Uterus (tissue), 4 donors: ENCODE data around the gene IBA57. TPM values are rescaled to one million over a fixed set of nuclear protein-coding genes. Genes with fewer than 3 reads are reported as not detected.
A peak's percentile ranks its signal among the peaks of the same experiment; 100 is the strongest.

Source experiments
- DNase-seq, 2 donors: peaks; one replicate each; pipeline ENCODE4 v3.0.0-alpha.2; 2019 to 2020
- H3K27ac ChIP-seq, 2 donors: fragments of 200-600 bp; sonication (generic); 1 replicate in 1 of 2; 2 replicates in 1 of 2; pipeline ENCODE4 v1.5.1; 2016 to 2018
- H3K27me3 ChIP-seq, 2 donors: fragments of 200-600 bp; sonication (generic); one replicate each; pipeline ENCODE4 v1.5.1; 2018 to 2019; ENCODE audit warnings: control low read depth in 1 of 2
- H3K36me3 ChIP-seq, 2 donors: fragments of 200-600 bp; sonication (generic); one replicate each; pipeline ENCODE4 v1.5.1; 2019; ENCODE audit warnings: control low read depth in 1 of 2
- H3K4me1 ChIP-seq, 2 donors: fragments of 200-600 bp; sonication (generic); one replicate each; pipeline ENCODE4 v1.5.1; 2018 to 2019; ENCODE audit warnings: control low read depth in 1 of 2
- H3K4me3 ChIP-seq, 2 donors: fragments of 200-600 bp; sonication (generic); 1 replicate in 1 of 2; 2 replicates in 1 of 2; pipeline ENCODE4 v1.5.1; 2018 to 2019; ENCODE audit warnings: mild to moderate bottlenecking in 1 of 2
- H3K9me3 ChIP-seq, 2 donors: fragments of 200-600 bp; sonication (generic); one replicate each; pipeline ENCODE4 v1.5.1; 2019; ENCODE audit warnings: control low read depth in 1 of 2
- POLR2A ChIP-seq, 2 donors: fragments of 450-650 bp; IDR thresholded peaks; one replicate each; pipeline ENCODE4 v1.6.1; 2016; ENCODE audit warnings: antibody characterized with exemption in 2 of 2, mild to moderate bottlenecking in 1 of 2, moderate library complexity in 1 of 2
- intact Hi-C: fragments of 100-400 bp; cut with DNase I; formaldehyde crosslinking; loops from one replicate; pipeline ENCODE4 v1.15.1; 2023; ENCODE audit warnings: low total_unique reads
- total RNA-seq, 4 donors: library from RNA; depleted of rRNA in 3 of 4; stranded (reverse); fragments of >200 nt in 3 of 4; gene quantifications; one replicate each; pipeline versions ENCODE4 v1.1.0 to v1.2.4, GENCODE V29; 2014 to 2023
- TF ChIP-seq, protein P1 (sequence below), 4 experiments: fragments of 200-600 bp in 2 of 4; fragments of 450-650 bp in 2 of 4; sonication (generic) in 2 of 4; IDR thresholded peaks; one replicate each; pipeline ENCODE4 v1.5.1; 2016 to 2019; ENCODE audit warnings: antibody characterized with exemption in 4 of 4, mild to moderate bottlenecking in 2 of 4, moderate library complexity in 1 of 4
- donor health status: DM: yes; HTN: yes; CAD: no.

IBA57 gene
- total RNA-seq, 4 donors from 2014 or later: 3.3 to 13.5 (median 7.5) TPM

DNA sequence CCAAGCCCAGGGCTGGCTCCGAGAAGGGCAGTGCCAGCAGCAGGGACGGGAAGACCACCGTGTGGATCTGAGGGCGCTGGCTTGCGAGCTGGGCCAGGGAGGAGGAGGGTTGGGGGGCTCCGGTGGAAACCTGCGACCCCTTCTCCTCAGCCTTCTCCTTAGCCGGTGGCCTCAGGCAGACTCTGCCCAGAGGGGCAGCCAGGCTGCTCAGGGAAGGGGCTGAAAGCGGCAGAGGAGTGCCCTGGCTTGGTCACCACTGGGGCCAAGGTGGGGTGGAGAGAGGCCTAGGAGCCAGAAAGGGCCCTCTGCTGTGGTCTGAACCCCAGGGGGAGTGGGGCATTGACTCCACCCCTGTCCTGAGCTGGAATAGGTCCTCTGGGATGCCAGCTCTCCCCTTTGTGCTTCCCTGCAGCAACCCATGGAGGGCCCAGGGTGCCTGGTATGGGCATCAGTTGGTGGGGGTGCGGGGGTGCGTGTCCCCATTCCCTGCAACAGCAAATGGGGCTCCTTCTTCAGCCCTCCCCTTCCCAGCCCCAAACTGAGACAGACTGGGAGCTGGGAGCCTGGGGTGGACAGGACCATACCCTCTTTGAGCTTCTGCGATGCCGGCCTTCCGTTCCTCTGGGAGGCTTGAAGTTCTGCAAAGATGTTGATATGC lies 6.5 kb upstream of the IBA57 start:
- no peak for DNase-seq
- H3K36me3 ChIP-seq: no peaks in the 10 kb centered on the region
- no peaks in the 10 kb centered on the region for H3K9me3 ChIP-seq
- no peak overlapping the region for H3K27ac ChIP-seq
- no peaks in the 10 kb centered on the region for H3K27me3 ChIP-seq
- H3K4me1 ChIP-seq: peaks cover 0 to 5% of the 10 kb centered on the region in 2 donors
- H3K4me3 ChIP-seq: no peak overlapping the region
- intact Hi-C loops: no loop called here
- no peak for TF ChIP-seq POLR2A (IDR thresholded peaks at IDR 0.05)
- TF ChIP-seq, protein P1, sequence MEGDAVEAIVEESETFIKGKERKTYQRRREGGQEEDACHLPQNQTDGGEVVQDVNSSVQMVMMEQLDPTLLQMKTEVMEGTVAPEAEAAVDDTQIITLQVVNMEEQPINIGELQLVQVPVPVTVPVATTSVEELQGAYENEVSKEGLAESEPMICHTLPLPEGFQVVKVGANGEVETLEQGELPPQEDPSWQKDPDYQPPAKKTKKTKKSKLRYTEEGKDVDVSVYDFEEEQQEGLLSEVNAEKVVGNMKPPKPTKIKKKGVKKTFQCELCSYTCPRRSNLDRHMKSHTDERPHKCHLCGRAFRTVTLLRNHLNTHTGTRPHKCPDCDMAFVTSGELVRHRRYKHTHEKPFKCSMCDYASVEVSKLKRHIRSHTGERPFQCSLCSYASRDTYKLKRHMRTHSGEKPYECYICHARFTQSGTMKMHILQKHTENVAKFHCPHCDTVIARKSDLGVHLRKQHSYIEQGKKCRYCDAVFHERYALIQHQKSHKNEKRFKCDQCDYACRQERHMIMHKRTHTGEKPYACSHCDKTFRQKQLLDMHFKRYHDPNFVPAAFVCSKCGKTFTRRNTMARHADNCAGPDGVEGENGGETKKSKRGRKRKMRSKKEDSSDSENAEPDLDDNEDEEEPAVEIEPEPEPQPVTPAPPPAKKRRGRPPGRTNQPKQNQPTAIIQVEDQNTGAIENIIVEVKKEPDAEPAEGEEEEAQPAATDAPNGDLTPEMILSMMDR (IDR thresholded peaks at IDR 0.05): no peak

GRCh38 chr1:228160201-228160761 lies 5.3 kb upstream of the IBA57 start:
- Histone ChIP-seq H3K4me1 (peaks cover 0 to 5% of the 10 kb centered on the region in 2 donors), H3K4me3 (no peak overlapping the region), H3K27ac (no peak overlapping the region), H3K27me3 (no peaks in the 10 kb centered on the region), H3K9me3 (no peaks in the 10 kb centered on the region), H3K36me3 (no peaks in the 10 kb centered on the region)
- intact Hi-C loops: no loop called here
- no peak for TF ChIP-seq POLR2A (IDR thresholded peaks at IDR 0.05)
- no peak for DNase-seq

DNA sequence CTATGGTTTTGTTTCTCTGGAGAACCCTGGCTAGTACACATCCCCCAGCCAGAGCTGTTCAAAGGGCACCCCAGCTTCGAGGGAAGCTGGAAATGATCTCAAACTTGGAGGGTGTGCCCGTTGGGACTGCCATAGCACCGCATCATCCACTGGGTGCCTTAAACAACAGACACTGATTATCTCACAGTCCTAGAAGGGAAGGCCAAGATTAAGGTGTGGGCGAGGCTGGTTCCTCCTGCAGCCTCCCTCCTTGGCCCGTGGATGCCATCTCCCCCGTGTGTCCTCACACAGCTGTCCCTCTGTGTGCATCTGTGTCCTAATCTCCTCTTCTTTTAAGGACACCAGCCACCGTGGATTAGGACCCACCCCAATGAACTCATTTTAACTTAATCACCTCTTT lies 4.2 kb upstream of the IBA57 start:
- Histone ChIP-seq H3K36me3 (no peaks in the 10 kb centered on the region), H3K27me3 (no peaks in the 10 kb centered on the region), H3K4me1 (peaks cover 0 to 5% of the 10 kb centered on the region in 2 donors), H3K9me3 (no peaks in the 10 kb centered on the region), H3K27ac (peak overlapping the region; percentile 81 to 99), H3K4me3 (no peak overlapping the region)
- no peak for DNase-seq
- intact Hi-C loops: no loop called here
- TF ChIP-seq POLR2A (IDR thresholded peaks at IDR 0.05): no peak
- TF ChIP-seq, protein P1 (IDR thresholded peaks at IDR 0.05): no peak

- Histone ChIP-seq H3K27me3 (no peaks in the 10 kb centered on the region), H3K4me3 (no peak overlapping the region), H3K27ac (peak overlapping the region; percentile 81 to 99), H3K4me1 (peaks cover 0 to 8% of the 10 kb centered on the region in 2 donors), H3K9me3 (no peaks in the 10 kb centered on the region), H3K36me3 (no peaks in the 10 kb centered on the region)
- intact Hi-C loops: no loop called here
- DNase-seq: peak in 1 of 2 donors; percentile 17
- TF ChIP-seq, protein P1 (IDR thresholded peaks at IDR 0.05): no peak
- no peak for TF ChIP-seq POLR2A (IDR thresholded peaks at IDR 0.05)
These were observed 3.7 kb upstream of the IBA57 start for GRCh38 chr1:228161866-228162265.

- intact Hi-C loops: no loop called here
- H3K4me3 ChIP-seq: peak overlapping the region; percentile 17 to 19
- no peaks in the 10 kb centered on the region for H3K9me3 ChIP-seq
- peaks cover 0 to 8% of the 10 kb centered on the region in 2 donors for H3K4me1 ChIP-seq
- TF ChIP-seq, protein P1 (IDR thresholded peaks at IDR 0.05): peak in 1 of 4 experiments; percentile 11
- TF ChIP-seq POLR2A (IDR thresholded peaks at IDR 0.05): peak in 1 of 2 donors; percentile 8
- H3K27me3 ChIP-seq: no peaks in the 10 kb centered on the region
- H3K27ac ChIP-seq: peak overlapping the region; percentile 81 to 99
- peak; percentile 44 to 72 for DNase-seq
- H3K36me3 ChIP-seq: no peaks in the 10 kb centered on the region
These were observed 3.2 kb upstream of the IBA57 start for GRCh38 chr1:228162286-228163006.
